ENCODE results near the gene CHEK1. TPM values are rescaled to one million over a fixed set of nuclear protein-coding genes. Genes with fewer than 3 reads are reported as not detected.

Gene CHEK1
- total and polyA plus RNA-seq, 9 of the 15 experiments (the other 6 are each of a cell fraction or from before 2014, with no cell fraction given): 62.6 to 108 (median 87.5) TPM

DNA sequence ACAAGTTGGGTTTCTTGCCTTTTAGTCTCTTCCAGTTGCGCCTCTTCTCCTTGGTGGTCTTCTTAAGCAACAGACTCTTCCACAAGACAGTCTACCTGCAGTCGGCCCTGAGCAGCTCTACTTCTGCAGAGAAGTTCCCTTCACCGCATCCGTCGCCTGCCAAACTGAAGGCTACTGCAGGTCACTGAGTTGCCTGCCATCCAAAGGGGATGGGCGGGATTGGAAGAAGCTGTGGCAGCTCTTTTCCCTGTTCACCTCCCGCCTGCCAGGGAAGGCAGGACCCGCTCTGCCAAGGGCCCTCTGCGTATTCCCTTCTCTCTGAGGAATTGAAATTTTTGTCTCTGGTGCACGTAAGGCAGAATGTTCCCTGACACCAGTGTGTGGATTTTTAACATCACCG lies 41.5 kb upstream of the CHEK1 start:
- in situ Hi-C loops (cut with MboI): no loop called here
- peaks cover 58% of the 10 kb centered on the region for H3K36me3 ChIP-seq (ENCODE audit: control insufficient read depth, insufficient read depth, low read length)
- H3K9me3 ChIP-seq (replicated peaks; ENCODE audit: control insufficient read depth, insufficient read depth, low read depth, low read length): no peaks in the 10 kb centered on the region
- DNase-seq (ENCODE audit: extremely low read depth in 1 of 4, low spot score in 3 of 4) (no peak), ATAC-seq (no peak), FAIRE-seq (no peak)
- no peak overlapping the region for H3K9ac ChIP-seq (ENCODE audit: insufficient read depth in 1 of 2, low read depth in 2 of 2, low read length in 2 of 2)
- POLR2A ChIA-PET: interaction anchor here (0.9 to 2.4 kb wide), 3 partner anchors 9 to 15 kb away, joined by 4 to 11 read pairs (median 6); partner anchors contain the start of gene EI24
- WGBS (ENCODE audit: insufficient coverage, low coverage, missing lambda C conversion rate): 93% methylated on average over 10 of the region's 11 CpGs
- CTCF ChIA-PET (ENCODE audit: low intra/inter-chr PET ratio): no interaction called here
- H3K9me1 ChIP-seq (ENCODE audit: control insufficient read depth, insufficient read depth, low read length): no peaks in the 10 kb centered on the region
- intact Hi-C loops (cut with micrococcal nuclease): no loop called here
- H3K27me3 ChIP-seq (ENCODE audit: control insufficient read depth in 2 of 2, insufficient read depth in 2 of 2, low read length in 2 of 2): no peaks in the 10 kb centered on the region
- no peak overlapping the region for H3K27ac ChIP-seq (ENCODE audit: extremely low read depth, low read depth, low read length)
- no peaks in the 10 kb centered on the region for H4K20me1 ChIP-seq (replicated peaks; ENCODE audit: control insufficient read depth, insufficient read depth, low read length)
- H3K79me2 ChIP-seq (ENCODE audit: control insufficient read depth, insufficient read depth, low read length): no peaks in the 10 kb centered on the region
- H3K4me1 ChIP-seq (replicated peaks in 1 of 2; ENCODE audit: control insufficient read depth in 2 of 2, insufficient read depth in 2 of 2, low read length in 2 of 2): peaks cover 6 to 14% of the 10 kb centered on the region in 2 experiments
- H3K4me2 ChIP-seq (ENCODE audit: insufficient read depth, low read length): no peak overlapping the region
- no TSS peak for BruUV-seq (replicated peaks)
- no peak overlapping the region for H2AFZ ChIP-seq (ENCODE audit: low read depth, low read length)
- H3K4me3 ChIP-seq: no peak overlapping the region
- TF ChIP-seq SETDB1 (IDR thresholded peaks at IDR 0.05; ENCODE audit: low read length) (no peak), TFAM (CRISPR knock-in tag; conservative IDR thresholded peaks at IDR 0.05) (no peak), NR3C1 (CRISPR knock-in tag; IDR thresholded peaks at IDR 0.05) (no peak), DPF2 (IDR thresholded peaks at IDR 0.05) (no peak), TEAD4 (IDR thresholded peaks at IDR 0.05; ENCODE audit: low read length) (no peak), TEAD4 (CRISPR knock-in tag; IDR thresholded peaks at IDR 0.05; ENCODE audit: borderline replicate concordance) (no peak), ESRRB (CRISPR knock-in tag; IDR thresholded peaks at IDR 0.05; ENCODE audit: borderline replicate concordance) (no peak), PCBP2 (IDR thresholded peaks at IDR 0.05; ENCODE audit: low read depth, low read length, poor library complexity, severe bottlenecking) (no peak), CHD1 (IDR thresholded peaks at IDR 0.05; ENCODE audit: low read length) (no peak), NFRKB (IDR thresholded peaks at IDR 0.05; ENCODE audit: low read depth) (no peak), ZNF311 (CRISPR knock-in tag; IDR thresholded peaks at IDR 0.05) (no peak), EP300 (IDR thresholded peaks at IDR 0.05; ENCODE audit: low read length) (no peak)
- TF ChIP-seq, protein P1, sequence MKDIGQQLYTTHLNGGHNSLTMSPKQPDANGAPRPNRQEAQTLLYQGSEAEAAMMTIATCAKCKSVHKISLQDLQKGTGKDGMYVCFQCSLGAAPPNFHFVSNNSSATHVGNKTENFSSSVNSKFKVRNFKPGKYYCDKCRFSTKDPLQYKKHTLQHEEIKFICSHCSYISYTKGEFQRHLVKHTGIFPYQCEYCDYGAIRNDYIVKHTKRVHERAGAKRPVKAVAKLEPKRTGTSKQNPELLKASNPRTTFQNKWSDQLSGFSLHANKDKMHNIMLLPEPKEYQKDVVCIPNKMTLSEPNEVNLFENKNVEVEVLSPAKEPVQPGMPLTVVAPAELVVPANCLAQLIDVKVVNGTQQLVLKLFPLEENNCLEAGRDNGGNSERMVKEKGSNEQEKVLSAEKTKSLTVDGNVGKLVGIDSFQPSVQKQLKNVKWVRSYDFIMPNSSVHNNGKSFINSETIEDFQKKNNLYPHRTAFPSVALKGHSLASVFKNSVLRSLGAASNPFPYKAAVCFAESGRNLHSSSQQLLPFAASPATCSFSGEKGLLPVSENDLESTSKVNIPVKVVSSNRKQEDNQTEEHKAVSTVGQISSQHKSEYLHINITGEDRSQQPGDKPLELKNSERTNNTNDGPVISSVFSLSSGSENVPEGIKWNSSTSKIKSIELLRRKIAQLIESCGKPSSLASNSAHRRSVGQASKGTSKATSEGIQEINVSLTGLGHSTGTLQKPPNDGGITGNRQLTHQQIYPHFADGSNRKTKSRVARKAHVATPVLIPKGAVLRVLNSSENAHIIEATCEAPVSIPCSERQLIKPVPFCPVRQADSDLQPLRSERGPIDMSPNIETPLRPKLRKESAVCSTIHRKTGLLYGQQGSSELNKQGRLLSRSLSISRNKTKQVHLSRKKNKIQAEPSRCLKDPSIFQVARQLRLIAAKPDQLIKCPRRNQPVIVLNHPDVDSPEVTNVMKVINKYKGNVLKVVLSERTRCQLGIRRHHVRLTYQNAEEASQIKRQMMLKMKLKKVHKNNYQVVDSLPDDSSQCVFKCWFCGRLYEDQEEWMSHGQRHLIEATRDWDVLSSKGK (CRISPR knock-in tag; IDR thresholded peaks at IDR 0.05): no peak
- TF ChIP-seq, protein P2, sequence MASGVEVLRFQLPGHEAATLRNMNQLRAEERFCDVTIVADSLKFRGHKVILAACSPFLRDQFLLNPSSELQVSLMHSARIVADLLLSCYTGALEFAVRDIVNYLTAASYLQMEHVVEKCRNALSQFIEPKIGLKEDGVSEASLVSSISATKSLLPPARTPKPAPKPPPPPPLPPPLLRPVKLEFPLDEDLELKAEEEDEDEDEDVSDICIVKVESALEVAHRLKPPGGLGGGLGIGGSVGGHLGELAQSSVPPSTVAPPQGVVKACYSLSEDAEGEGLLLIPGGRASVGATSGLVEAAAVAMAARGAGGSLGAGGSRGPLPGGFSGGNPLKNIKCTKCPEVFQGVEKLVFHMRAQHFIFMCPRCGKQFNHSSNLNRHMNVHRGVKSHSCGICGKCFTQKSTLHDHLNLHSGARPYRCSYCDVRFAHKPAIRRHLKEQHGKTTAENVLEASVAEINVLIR (CRISPR knock-in tag; IDR thresholded peaks at IDR 0.05): no peak
- TF ChIP-seq, protein P3, sequence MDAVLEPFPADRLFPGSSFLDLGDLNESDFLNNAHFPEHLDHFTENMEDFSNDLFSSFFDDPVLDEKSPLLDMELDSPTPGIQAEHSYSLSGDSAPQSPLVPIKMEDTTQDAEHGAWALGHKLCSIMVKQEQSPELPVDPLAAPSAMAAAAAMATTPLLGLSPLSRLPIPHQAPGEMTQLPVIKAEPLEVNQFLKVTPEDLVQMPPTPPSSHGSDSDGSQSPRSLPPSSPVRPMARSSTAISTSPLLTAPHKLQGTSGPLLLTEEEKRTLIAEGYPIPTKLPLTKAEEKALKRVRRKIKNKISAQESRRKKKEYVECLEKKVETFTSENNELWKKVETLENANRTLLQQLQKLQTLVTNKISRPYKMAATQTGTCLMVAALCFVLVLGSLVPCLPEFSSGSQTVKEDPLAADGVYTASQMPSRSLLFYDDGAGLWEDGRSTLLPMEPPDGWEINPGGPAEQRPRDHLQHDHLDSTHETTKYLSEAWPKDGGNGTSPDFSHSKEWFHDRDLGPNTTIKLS (IDR thresholded peaks at IDR 0.05; ENCODE audit: borderline replicate concordance, low read depth): no peak
- TF ChIP-seq, protein P4, sequence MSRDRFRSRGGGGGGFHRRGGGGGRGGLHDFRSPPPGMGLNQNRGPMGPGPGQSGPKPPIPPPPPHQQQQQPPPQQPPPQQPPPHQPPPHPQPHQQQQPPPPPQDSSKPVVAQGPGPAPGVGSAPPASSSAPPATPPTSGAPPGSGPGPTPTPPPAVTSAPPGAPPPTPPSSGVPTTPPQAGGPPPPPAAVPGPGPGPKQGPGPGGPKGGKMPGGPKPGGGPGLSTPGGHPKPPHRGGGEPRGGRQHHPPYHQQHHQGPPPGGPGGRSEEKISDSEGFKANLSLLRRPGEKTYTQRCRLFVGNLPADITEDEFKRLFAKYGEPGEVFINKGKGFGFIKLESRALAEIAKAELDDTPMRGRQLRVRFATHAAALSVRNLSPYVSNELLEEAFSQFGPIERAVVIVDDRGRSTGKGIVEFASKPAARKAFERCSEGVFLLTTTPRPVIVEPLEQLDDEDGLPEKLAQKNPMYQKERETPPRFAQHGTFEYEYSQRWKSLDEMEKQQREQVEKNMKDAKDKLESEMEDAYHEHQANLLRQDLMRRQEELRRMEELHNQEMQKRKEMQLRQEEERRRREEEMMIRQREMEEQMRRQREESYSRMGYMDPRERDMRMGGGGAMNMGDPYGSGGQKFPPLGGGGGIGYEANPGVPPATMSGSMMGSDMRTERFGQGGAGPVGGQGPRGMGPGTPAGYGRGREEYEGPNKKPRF (IDR thresholded peaks at IDR 0.05; ENCODE audit: low read depth, low read length): no peak
